Vagina (tissue), 2 donors: Measurements from ENCODE around the gene SLC5A3. TPM values are rescaled to one million over a fixed set of nuclear protein-coding genes. Genes with fewer than 3 reads are reported as not detected.

Source experiments
- DNase-seq, 2 donors: peaks; one replicate each; pipeline ENCODE4 v3.0.0-alpha.2; 2017; ENCODE audit errors: extremely low spot score in 2 of 2
- H3K27ac ChIP-seq: fragments of 200-600 bp; sonication (generic); one replicate; pipeline ENCODE4 v1.5.1; 2019
- H3K27me3 ChIP-seq: fragments of 200-600 bp; sonication (generic); one replicate; pipeline ENCODE4 v1.5.1; 2019
- H3K36me3 ChIP-seq, 2 donors: fragments of 200-600 bp; sonication (generic); one replicate each; pipeline ENCODE4 v1.5.1; 2017 to 2019
- H3K4me1 ChIP-seq: fragments of 200-600 bp; sonication (generic); one replicate; pipeline ENCODE4 v1.5.1; 2019
- H3K4me3 ChIP-seq, 2 donors: fragments of 200-600 bp; sonication (generic); 1 replicate in 1 of 2; 2 replicates in 1 of 2; pipeline ENCODE4 v1.5.1; 2016 to 2019
- H3K9me3 ChIP-seq: fragments of 200-600 bp; sonication (generic); one replicate; pipeline ENCODE4 v1.5.1; 2019
- CTCF ChIP-seq, 3 experiments: fragments of 450-650 bp in 2 of 3; fragments of 200-600 bp in 1 of 3; sonication (generic) in 1 of 3; IDR thresholded peaks; one replicate each; pipeline ENCODE4 v1.5.1; 2017 to 2019; ENCODE audit warnings: antibody characterized with exemption in 3 of 3, mild to moderate bottlenecking in 2 of 3, moderate library complexity in 2 of 3
- POLR2A ChIP-seq, 2 donors: fragments of 450-650 bp; IDR thresholded peaks; one replicate each; pipeline ENCODE4 v1.6.1; 2017; ENCODE audit warnings: antibody characterized with exemption in 2 of 2, mild to moderate bottlenecking in 2 of 2, moderate library complexity in 2 of 2
- POLR2AphosphoS5 ChIP-seq, 2 donors: sonication (generic); formaldehyde crosslinking; IDR thresholded peaks; one replicate each; pipeline ENCODE4 v1.9.0; 2017; ENCODE audit warnings: antibody characterized with exemption in 2 of 2, mild to moderate bottlenecking in 2 of 2, low read depth in 1 of 2; ENCODE audit not compliant: insufficient read depth in 1 of 2
- intact Hi-C: fragments of 100-400 bp; cut with DNase I; formaldehyde crosslinking; loops from one replicate; pipeline ENCODE4 v1.15.1; 2023
- total RNA-seq: library from RNA; depleted of rRNA; stranded (reverse); fragments of >200 nt; gene quantifications from one replicate; pipeline ENCODE4 v1.2.3, GENCODE V29; 2016

Gene SLC5A3
- total RNA-seq, 1 donor from 2014 or later, result 17.9 TPM

GRCh38 chr21:34115160-34115559 lies 41.8 kb downstream of the SLC5A3 start:
- no peak for DNase-seq
- H3K36me3 ChIP-seq, result no peaks in the 10 kb centered on the region
- intact Hi-C loops, result no loop called here
- H3K27me3 ChIP-seq, result no peaks in the 10 kb centered on the region
- no peak for TF ChIP-seq POLR2AphosphoS5 (IDR thresholded peaks at IDR 0.05; ENCODE audit: insufficient read depth in 1 of 2, low read depth in 1 of 2)
- no peak for TF ChIP-seq POLR2A (IDR thresholded peaks at IDR 0.05)
- no peak for TF ChIP-seq CTCF (IDR thresholded peaks at IDR 0.05)
- H3K27ac ChIP-seq, result no peak overlapping the region
- H3K4me1 ChIP-seq, result peaks cover 7% of the 10 kb centered on the region
- H3K9me3 ChIP-seq, result no peaks in the 10 kb centered on the region
- H3K4me3 ChIP-seq, result no peak overlapping the region

GRCh38 chr21:34116569-34116968 lies 43.2 kb downstream of the SLC5A3 start:
- H3K9me3 ChIP-seq, result no peaks in the 10 kb centered on the region
- H3K4me1 ChIP-seq, result peaks cover 7% of the 10 kb centered on the region
- no peak overlapping the region for H3K4me3 ChIP-seq
- H3K36me3 ChIP-seq, result no peaks in the 10 kb centered on the region
- H3K27ac ChIP-seq, result no peak overlapping the region
- TF ChIP-seq POLR2A (IDR thresholded peaks at IDR 0.05), result no peak
- TF ChIP-seq POLR2AphosphoS5 (IDR thresholded peaks at IDR 0.05; ENCODE audit: insufficient read depth in 1 of 2, low read depth in 1 of 2), result no peak
- no peak for TF ChIP-seq CTCF (IDR thresholded peaks at IDR 0.05)
- intact Hi-C loops, result no loop called here
- no peaks in the 10 kb centered on the region for H3K27me3 ChIP-seq
- no peak for DNase-seq

GRCh38 chr21:34120867-34121266 lies 47.5 kb downstream of the SLC5A3 start:
- Histone ChIP-seq H3K36me3 (no peaks in the 10 kb centered on the region), H3K4me3 (no peak overlapping the region), H3K27me3 (no peaks in the 10 kb centered on the region), H3K4me1 (peaks cover 19% of the 10 kb centered on the region), H3K9me3 (no peaks in the 10 kb centered on the region), H3K27ac (no peak overlapping the region)
- TF ChIP-seq CTCF (IDR thresholded peaks at IDR 0.05) (no peak), POLR2AphosphoS5 (IDR thresholded peaks at IDR 0.05; ENCODE audit: insufficient read depth in 1 of 2, low read depth in 1 of 2) (no peak), POLR2A (IDR thresholded peaks at IDR 0.05) (no peak)
- intact Hi-C loops, result no loop called here
- DNase-seq, result no peak

- Histone ChIP-seq H3K36me3 (no peaks in the 10 kb centered on the region), H3K27me3 (no peaks in the 10 kb centered on the region), H3K4me1 (peaks cover 19% of the 10 kb centered on the region), H3K27ac (no peak overlapping the region), H3K9me3 (no peaks in the 10 kb centered on the region), H3K4me3 (no peak overlapping the region)
- TF ChIP-seq CTCF (IDR thresholded peaks at IDR 0.05), result no peak
- TF ChIP-seq POLR2A (IDR thresholded peaks at IDR 0.05), result no peak
- no peak for TF ChIP-seq POLR2AphosphoS5 (IDR thresholded peaks at IDR 0.05; ENCODE audit: insufficient read depth in 1 of 2, low read depth in 1 of 2)
- intact Hi-C loops, result no loop called here
- DNase-seq, result no peak
Measured at GRCh38 chr21:34122047-34122446, 48.7 kb downstream of the SLC5A3 start.

Other genes with a start within 250 kb of the SLC5A3 start
- 133 TPM for gene ATP5PO, start 157.8 kb upstream of the SLC5A3 start, total RNA-seq
- 23.3 TPM for gene MRPS6, start within 50 bp of the SLC5A3 start, total RNA-seq